K562 (cell line): ENCODE data around the gene ALOXE3. TPM values are rescaled to one million over a fixed set of nuclear protein-coding genes. Genes with fewer than 3 reads are reported as not detected.

Experiments
- CCAR2 ChIP-seq: fragments of 200-400 bp; formaldehyde crosslinking; IDR thresholded peaks from 2 replicates; pipeline ENCODE4 v1.6.1; 2017; ENCODE audit warnings: mild to moderate bottlenecking, low read depth, low read length
- ETS2 ChIP-seq: IDR thresholded peaks from 2 replicates; pipeline ENCODE4 v1.6.1; 2016; ENCODE audit warnings: borderline replicate concordance, missing genetic modification characterization, mild to moderate bottlenecking, moderate library complexity, missing compliant biosample characterization; ENCODE audit not compliant: poor library complexity, severe bottlenecking
- GATAD2B ChIP-seq: fragments of 450-650 bp; IDR thresholded peaks from 2 replicates; pipeline ENCODE4 v1.6.1; 2017; ENCODE audit warnings: mild to moderate bottlenecking, borderline replicate concordance
- MAFF ChIP-seq: IDR thresholded peaks from 2 replicates; pipeline ENCODE4 v1.6.1; 2012; ENCODE audit warnings: low read length, improper control_type of control experiment
- NCOR1 ChIP-seq: fragments of 450-650 bp; IDR thresholded peaks from 2 replicates; pipeline ENCODE4 v1.6.1; 2016; ENCODE audit warnings: mild to moderate bottlenecking, moderate library complexity
- TOE1 ChIP-seq, 2 experiments: fragments of 450-650 bp in 1 of 2; sonication (generic) in 1 of 2; formaldehyde crosslinking in 1 of 2; IDR thresholded peaks; 2 replicates each; pipeline versions ENCODE4 v1.7.1 to v1.8.0; 2016 to 2022; ENCODE audit warnings: borderline replicate concordance in 2 of 2, mild to moderate bottlenecking in 2 of 2, antibody characterized with exemption in 1 of 2, inconsistent platforms in 1 of 2, low read depth in 1 of 2, missing genetic modification reagents in 1 of 2, moderate library complexity in 1 of 2
- ZC3H4 ChIP-seq: sonication (generic); formaldehyde crosslinking; IDR thresholded peaks from 2 replicates; pipeline ENCODE4 v1.9.0; 2021; ENCODE audit warnings: missing genetic modification reagents, borderline replicate concordance
- ZNF507 ChIP-seq: conservative IDR thresholded peaks from 2 replicates; pipeline ENCODE4 v1.6.1; 2017; ENCODE audit warnings: missing genetic modification characterization, missing compliant biosample characterization
- polyA plus RNA-seq, 8 experiments: library from polyadenylated mRNA; depleted of rRNA in 4 of 8; stranded (reverse) in 5 of 8; unstranded in 3 of 8; fragments of >200 nt; fragmentation: Nextera tagmentation in 2 of 8; fragmentation: Illumina TruSeq in 1 of 8; extraction: Ambion mirVana in 2 of 8; extraction: Trizol in 1 of 8; gene quantifications; 2 replicates each; pipeline versions ENCODE4 v1.2.1 to v1.2.3, GENCODE V29; 2011 to 2014; ENCODE audit warnings: inconsistent platforms in 1 of 8, missing spikeins in 1 of 8
- total RNA-seq, 7 experiments: library from RNA; depleted of rRNA in 6 of 7; stranded (reverse); fragments of >200 nt in 6 of 7; fragmentation: Illumina TruSeq in 2 of 7; extraction: Trizol in 2 of 7; gene quantifications; 2 replicates each; pipeline versions ENCODE4 v1.2.1 to v1.2.3, GENCODE V29; 2011 to 2021; ENCODE audit warnings: low replicate concordance in 1 of 7
- TF ChIP-seq, protein P1 (sequence below), 3 experiments: IDR thresholded peaks in 2 of 3; conservative IDR thresholded peaks in 1 of 3; 2 replicates each; pipeline ENCODE4 v1.5.1; 2011 to 2012; ENCODE audit warnings: low read length in 3 of 3, mild to moderate bottlenecking in 3 of 3, control low read depth in 2 of 3, improper control_type of control experiment in 1 of 3, inconsistent platforms in 1 of 3, low read depth in 1 of 3, mixed read lengths in 1 of 3, moderate library complexity in 1 of 3; ENCODE audit not compliant: insufficient read depth in 2 of 3
- TF ChIP-seq, protein P2 (sequence below): fragments of 200-600 bp; sonication (generic); IDR thresholded peaks from one replicate; pipeline ENCODE4 v1.6.1; 2012; ENCODE audit warnings: mild to moderate bottlenecking, low read depth, low read length, inconsistent platforms
- TF ChIP-seq, protein P3 (sequence below): fragments of 250-450 bp; sonication (Bioruptor Pico); IDR thresholded peaks from 2 replicates; pipeline ENCODE4 v1.8.0; 2021; ENCODE audit warnings: borderline replicate concordance, mild to moderate bottlenecking, moderate library complexity; ENCODE audit not compliant: poor library complexity, severe bottlenecking

ALOXE3 gene
- total and polyA plus RNA-seq, 9 of the 15 experiments (the other 6 are each of a cell fraction or from before 2014, with no cell fraction given) = 0.04 TPM; not detected in 8

DNA sequence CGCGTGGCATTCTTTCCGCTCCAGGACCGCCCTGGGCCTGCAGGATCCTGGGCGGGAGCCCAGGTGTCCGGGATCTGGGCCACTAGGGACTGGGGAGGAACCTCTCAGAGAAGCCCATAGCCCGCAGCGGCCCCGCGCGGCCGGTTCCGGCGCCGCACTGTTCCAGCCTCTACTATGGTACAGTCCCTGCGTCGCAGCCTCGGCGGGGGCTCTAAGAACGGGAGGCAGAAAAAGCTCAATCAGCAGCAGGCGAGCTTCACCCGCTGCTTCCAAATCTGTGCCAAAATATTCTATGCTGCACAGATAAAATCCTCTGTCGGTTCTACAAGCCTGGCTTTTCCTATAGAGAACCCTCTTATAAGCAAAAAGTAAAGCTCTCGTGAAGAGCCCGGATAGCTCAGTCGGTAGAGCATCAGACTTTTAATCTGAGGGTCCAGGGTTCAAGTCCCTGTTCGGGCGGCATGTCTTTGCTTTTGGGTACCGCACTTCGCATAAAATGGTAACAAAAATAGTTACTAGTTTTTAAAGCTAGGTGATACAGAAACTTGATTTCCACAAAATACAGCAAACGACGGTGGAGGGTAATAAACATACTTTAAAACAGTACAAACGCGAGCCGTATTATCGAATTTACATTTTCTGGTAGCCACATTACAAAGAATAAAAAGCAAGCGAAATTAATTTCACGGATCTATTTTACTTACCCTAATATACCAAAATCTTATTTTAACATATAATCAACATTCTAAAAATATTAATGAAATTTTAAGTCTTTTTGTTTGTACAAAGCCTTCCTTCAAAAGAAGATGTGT is 661 bp upstream of the ALOXE3 start (continued):
- TF ChIP-seq ETS2 (tag) (no peak), ZNF507 (tag) (no peak), NCOR1 (no peak), ZC3H4 (CRISPR knock-in tag) (no peak), CCAR2 (no peak), GATAD2B (peak; percentile 46; the same call in 1 of the 2 replicates), TOE1 (IDR thresholded peaks at IDR 0.05; ENCODE audit: borderline replicate concordance) (0 out of 2 replicates have a peak, but pooled peaks have one; percentile 8), TOE1 (CRISPR knock-in tag; IDR thresholded peaks at IDR 0.05; ENCODE audit: borderline replicate concordance, low read depth) (no peak), MAFF (no peak)
- TF ChIP-seq, protein P1, sequence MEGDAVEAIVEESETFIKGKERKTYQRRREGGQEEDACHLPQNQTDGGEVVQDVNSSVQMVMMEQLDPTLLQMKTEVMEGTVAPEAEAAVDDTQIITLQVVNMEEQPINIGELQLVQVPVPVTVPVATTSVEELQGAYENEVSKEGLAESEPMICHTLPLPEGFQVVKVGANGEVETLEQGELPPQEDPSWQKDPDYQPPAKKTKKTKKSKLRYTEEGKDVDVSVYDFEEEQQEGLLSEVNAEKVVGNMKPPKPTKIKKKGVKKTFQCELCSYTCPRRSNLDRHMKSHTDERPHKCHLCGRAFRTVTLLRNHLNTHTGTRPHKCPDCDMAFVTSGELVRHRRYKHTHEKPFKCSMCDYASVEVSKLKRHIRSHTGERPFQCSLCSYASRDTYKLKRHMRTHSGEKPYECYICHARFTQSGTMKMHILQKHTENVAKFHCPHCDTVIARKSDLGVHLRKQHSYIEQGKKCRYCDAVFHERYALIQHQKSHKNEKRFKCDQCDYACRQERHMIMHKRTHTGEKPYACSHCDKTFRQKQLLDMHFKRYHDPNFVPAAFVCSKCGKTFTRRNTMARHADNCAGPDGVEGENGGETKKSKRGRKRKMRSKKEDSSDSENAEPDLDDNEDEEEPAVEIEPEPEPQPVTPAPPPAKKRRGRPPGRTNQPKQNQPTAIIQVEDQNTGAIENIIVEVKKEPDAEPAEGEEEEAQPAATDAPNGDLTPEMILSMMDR (IDR thresholded peaks at IDR 0.05 in 2 of 3, conservative IDR thresholded peaks at IDR 0.05 in 1 of 3; ENCODE audit: insufficient read depth in 2 of 3, low read depth in 1 of 3, low read length in 3 of 3) = peak; percentile 77 to 89 (median 87)
- TF ChIP-seq, protein P2, sequence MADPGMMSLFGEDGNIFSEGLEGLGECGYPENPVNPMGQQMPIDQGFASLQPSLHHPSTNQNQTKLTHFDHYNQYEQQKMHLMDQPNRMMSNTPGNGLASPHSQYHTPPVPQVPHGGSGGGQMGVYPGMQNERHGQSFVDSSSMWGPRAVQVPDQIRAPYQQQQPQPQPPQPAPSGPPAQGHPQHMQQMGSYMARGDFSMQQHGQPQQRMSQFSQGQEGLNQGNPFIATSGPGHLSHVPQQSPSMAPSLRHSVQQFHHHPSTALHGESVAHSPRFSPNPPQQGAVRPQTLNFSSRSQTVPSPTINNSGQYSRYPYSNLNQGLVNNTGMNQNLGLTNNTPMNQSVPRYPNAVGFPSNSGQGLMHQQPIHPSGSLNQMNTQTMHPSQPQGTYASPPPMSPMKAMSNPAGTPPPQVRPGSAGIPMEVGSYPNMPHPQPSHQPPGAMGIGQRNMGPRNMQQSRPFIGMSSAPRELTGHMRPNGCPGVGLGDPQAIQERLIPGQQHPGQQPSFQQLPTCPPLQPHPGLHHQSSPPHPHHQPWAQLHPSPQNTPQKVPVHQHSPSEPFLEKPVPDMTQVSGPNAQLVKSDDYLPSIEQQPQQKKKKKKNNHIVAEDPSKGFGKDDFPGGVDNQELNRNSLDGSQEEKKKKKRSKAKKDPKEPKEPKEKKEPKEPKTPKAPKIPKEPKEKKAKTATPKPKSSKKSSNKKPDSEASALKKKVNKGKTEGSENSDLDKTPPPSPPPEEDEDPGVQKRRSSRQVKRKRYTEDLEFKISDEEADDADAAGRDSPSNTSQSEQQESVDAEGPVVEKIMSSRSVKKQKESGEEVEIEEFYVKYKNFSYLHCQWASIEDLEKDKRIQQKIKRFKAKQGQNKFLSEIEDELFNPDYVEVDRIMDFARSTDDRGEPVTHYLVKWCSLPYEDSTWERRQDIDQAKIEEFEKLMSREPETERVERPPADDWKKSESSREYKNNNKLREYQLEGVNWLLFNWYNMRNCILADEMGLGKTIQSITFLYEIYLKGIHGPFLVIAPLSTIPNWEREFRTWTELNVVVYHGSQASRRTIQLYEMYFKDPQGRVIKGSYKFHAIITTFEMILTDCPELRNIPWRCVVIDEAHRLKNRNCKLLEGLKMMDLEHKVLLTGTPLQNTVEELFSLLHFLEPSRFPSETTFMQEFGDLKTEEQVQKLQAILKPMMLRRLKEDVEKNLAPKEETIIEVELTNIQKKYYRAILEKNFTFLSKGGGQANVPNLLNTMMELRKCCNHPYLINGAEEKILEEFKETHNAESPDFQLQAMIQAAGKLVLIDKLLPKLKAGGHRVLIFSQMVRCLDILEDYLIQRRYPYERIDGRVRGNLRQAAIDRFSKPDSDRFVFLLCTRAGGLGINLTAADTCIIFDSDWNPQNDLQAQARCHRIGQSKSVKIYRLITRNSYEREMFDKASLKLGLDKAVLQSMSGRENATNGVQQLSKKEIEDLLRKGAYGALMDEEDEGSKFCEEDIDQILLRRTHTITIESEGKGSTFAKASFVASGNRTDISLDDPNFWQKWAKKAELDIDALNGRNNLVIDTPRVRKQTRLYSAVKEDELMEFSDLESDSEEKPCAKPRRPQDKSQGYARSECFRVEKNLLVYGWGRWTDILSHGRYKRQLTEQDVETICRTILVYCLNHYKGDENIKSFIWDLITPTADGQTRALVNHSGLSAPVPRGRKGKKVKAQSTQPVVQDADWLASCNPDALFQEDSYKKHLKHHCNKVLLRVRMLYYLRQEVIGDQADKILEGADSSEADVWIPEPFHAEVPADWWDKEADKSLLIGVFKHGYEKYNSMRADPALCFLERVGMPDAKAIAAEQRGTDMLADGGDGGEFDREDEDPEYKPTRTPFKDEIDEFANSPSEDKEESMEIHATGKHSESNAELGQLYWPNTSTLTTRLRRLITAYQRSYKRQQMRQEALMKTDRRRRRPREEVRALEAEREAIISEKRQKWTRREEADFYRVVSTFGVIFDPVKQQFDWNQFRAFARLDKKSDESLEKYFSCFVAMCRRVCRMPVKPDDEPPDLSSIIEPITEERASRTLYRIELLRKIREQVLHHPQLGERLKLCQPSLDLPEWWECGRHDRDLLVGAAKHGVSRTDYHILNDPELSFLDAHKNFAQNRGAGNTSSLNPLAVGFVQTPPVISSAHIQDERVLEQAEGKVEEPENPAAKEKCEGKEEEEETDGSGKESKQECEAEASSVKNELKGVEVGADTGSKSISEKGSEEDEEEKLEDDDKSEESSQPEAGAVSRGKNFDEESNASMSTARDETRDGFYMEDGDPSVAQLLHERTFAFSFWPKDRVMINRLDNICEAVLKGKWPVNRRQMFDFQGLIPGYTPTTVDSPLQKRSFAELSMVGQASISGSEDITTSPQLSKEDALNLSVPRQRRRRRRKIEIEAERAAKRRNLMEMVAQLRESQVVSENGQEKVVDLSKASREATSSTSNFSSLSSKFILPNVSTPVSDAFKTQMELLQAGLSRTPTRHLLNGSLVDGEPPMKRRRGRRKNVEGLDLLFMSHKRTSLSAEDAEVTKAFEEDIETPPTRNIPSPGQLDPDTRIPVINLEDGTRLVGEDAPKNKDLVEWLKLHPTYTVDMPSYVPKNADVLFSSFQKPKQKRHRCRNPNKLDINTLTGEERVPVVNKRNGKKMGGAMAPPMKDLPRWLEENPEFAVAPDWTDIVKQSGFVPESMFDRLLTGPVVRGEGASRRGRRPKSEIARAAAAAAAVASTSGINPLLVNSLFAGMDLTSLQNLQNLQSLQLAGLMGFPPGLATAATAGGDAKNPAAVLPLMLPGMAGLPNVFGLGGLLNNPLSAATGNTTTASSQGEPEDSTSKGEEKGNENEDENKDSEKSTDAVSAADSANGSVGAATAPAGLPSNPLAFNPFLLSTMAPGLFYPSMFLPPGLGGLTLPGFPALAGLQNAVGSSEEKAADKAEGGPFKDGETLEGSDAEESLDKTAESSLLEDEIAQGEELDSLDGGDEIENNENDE = no peak
- TF ChIP-seq, protein P3, sequence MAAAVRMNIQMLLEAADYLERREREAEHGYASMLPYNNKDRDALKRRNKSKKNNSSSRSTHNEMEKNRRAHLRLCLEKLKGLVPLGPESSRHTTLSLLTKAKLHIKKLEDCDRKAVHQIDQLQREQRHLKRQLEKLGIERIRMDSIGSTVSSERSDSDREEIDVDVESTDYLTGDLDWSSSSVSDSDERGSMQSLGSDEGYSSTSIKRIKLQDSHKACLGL (CRISPR knock-in tag) = no peak
